CD4-positive, alpha-beta T cell (primary cell): Measurements from ENCODE around the gene PIP5K1B. TPM values are rescaled to one million over a fixed set of nuclear protein-coding genes. Genes with fewer than 3 reads are reported as not detected.

Experiments used
- ATAC-seq: fragments of 200-7000 bp; cut with Tn5 transposase; one replicate; pipeline ENCODE4 v1.10.0; 2022; ENCODE audit warnings: mild to moderate bottlenecking; ENCODE audit not compliant: poor library complexity
- CTCF ChIA-PET: fragments of 350-600 bp; sonication (Branson Sonifier 250); formaldehyde crosslinking; loops from one replicate; lab custom pipeline; 2021; ENCODE audit warnings: antibody characterized with exemption, inconsistent platforms; lab: Charles Lee
- POLR2A ChIA-PET: fragments of 350-600 bp; sonication (Branson Sonifier 250); formaldehyde crosslinking; loops from one replicate; lab custom pipeline; 2021; ENCODE audit warnings: antibody characterized with exemption, inconsistent platforms; lab: Charles Lee
- DNase-seq, 14 experiments: peaks; one replicate each; pipeline ENCODE4 v3.0.0-alpha.2; 2013 to 2020; ENCODE audit warnings: mixed read lengths in 2 of 14
- H3K27ac ChIP-seq, 2 donors: one replicate each; pipeline versions ENCODE4 v1.5.1 to v1.7.0; 2013; ENCODE audit warnings: low read length in 2 of 2, low read depth in 1 of 2, mild to moderate bottlenecking in 1 of 2
- H3K27me3 ChIP-seq, 2 experiments: 1 replicate in 1 of 2; 2 replicates in 1 of 2; pipeline versions ENCODE4 v1.6.1 to v1.7.0; 2013; ENCODE audit warnings: low read length in 2 of 2, control low read depth in 1 of 2, mild to moderate bottlenecking in 1 of 2, moderate library complexity in 1 of 2; ENCODE audit not compliant: insufficient read depth in 2 of 2, control insufficient read depth in 1 of 2
- H3K36me3 ChIP-seq: one replicate; pipeline ENCODE4 v1.6.1; 2013; ENCODE audit warnings: low read length, control low read depth; ENCODE audit not compliant: insufficient read depth
- H3K4me1 ChIP-seq: one replicate; pipeline ENCODE4 v1.6.1; 2013; ENCODE audit warnings: low read length, control low read depth; ENCODE audit not compliant: insufficient read depth
- H3K4me3 ChIP-seq: one replicate; pipeline ENCODE4 v1.5.1; 2013; ENCODE audit warnings: mild to moderate bottlenecking, low read length, moderate library complexity
- H3K9me3 ChIP-seq, 2 experiments: 1 replicate in 1 of 2; 2 replicates in 1 of 2; pipeline versions ENCODE4 v1.6.1 to v1.7.0; 2013; ENCODE audit warnings: low read length in 2 of 2, mild to moderate bottlenecking in 2 of 2, control low read depth in 1 of 2, moderate library complexity in 1 of 2; ENCODE audit not compliant: control insufficient read depth in 1 of 2, insufficient read depth in 1 of 2
- H3K27ac Mint-ChIP-seq: one replicate; pipeline ENCODE4 v1.8.0; 2020; ENCODE audit warnings: mixed read lengths
- H3K27me3 Mint-ChIP-seq: one replicate; pipeline ENCODE4 v1.8.0; 2021; ENCODE audit warnings: mixed read lengths
- H3K36me3 Mint-ChIP-seq: one replicate; pipeline ENCODE4 v1.8.0; 2021; ENCODE audit warnings: low read depth, mixed read lengths
- H3K4me1 Mint-ChIP-seq: one replicate; pipeline ENCODE4 v1.8.0; 2021; ENCODE audit warnings: low read depth, mixed read lengths
- H3K4me3 Mint-ChIP-seq: one replicate; pipeline ENCODE4 v1.8.0; 2020; ENCODE audit warnings: mild to moderate bottlenecking, mixed read lengths
- H3K9me3 Mint-ChIP-seq: one replicate; pipeline ENCODE4 v1.8.0; 2020; ENCODE audit warnings: mixed read lengths
- CTCF ChIP-seq: fragments of 200-600 bp; IDR thresholded peaks from one replicate; pipeline ENCODE4 v1.8.0; 2022; ENCODE audit warnings: antibody characterized with exemption, mild to moderate bottlenecking
- intact Hi-C, 2 experiments: fragments of 100-400 bp; cut with DNase I in 1 of 2; cut with micrococcal nuclease in 1 of 2; formaldehyde crosslinking; loops; one replicate each; pipeline versions ENCODE4 v1.15.1 to v1.9.0; 2023 to 2025; cut with DNase I, micrococcal nuclease
- total RNA-seq, 174 experiments: library from RNA in 2 of 174; stranded (reverse) in 2 of 174; gene quantifications; one replicate each; pipeline ENCODE4 v1.2.3 and lab custom pipeline; 2021 to 2026

The PIP5K1B gene
- total RNA-seq, 2 experiments from 2014 or later: not detected

GRCh38 chr9:68711281-68711680, 6.2 kb downstream of the PIP5K1B start:
- Mint-ChIP-seq H3K36me3 (no peaks in the 10 kb centered on the region), H3K4me1 (peaks cover 10% of the 10 kb centered on the region), H3K4me3 (no peak overlapping the region), H3K27ac (no peak overlapping the region), H3K27me3 (peaks cover 86% of the 10 kb centered on the region), H3K9me3 (no peaks in the 10 kb centered on the region)
- H3K36me3 ChIP-seq: no peaks in the 10 kb centered on the region
- TF ChIP-seq CTCF: no peak
- H3K4me3 ChIP-seq: no peak overlapping the region
- H3K9me3 ChIP-seq: peaks cover 0 to 4% of the 10 kb centered on the region in 2 experiments
- ATAC-seq (no peak), DNase-seq (no peak)
- CTCF ChIA-PET: no interaction called here
- no peak overlapping the region for H3K27ac ChIP-seq
- intact Hi-C loops: no loop called here
- POLR2A ChIA-PET: no interaction called here
- H3K27me3 ChIP-seq: peaks cover 14 to 23% of the 10 kb centered on the region in 2 experiments
- H3K4me1 ChIP-seq: peaks cover under 1% of the 10 kb centered on the region

- Mint-ChIP-seq H3K27me3 (peaks cover 86% of the 10 kb centered on the region), H3K4me3 (no peak overlapping the region), H3K9me3 (no peaks in the 10 kb centered on the region), H3K36me3 (no peaks in the 10 kb centered on the region), H3K27ac (no peak overlapping the region), H3K4me1 (peaks cover 3% of the 10 kb centered on the region)
- Histone ChIP-seq H3K36me3 (no peaks in the 10 kb centered on the region), H3K9me3 (peaks cover 0 to 4% of the 10 kb centered on the region in 2 experiments), H3K27me3 (peaks cover 8 to 19% of the 10 kb centered on the region in 2 experiments), H3K27ac (no peak overlapping the region), H3K4me3 (no peak overlapping the region), H3K4me1 (no peaks in the 10 kb centered on the region)
- intact Hi-C loops: no loop called here
- ATAC-seq (no peak), DNase-seq (no peak)
- no peak for TF ChIP-seq CTCF
- CTCF ChIA-PET: no interaction called here
- POLR2A ChIA-PET: no interaction called here
Observed at GRCh38 chr9:68711932-68712331, 6.9 kb downstream of the PIP5K1B start.

- Histone ChIP-seq H3K4me1 (no peaks in the 10 kb centered on the region), H3K36me3 (no peaks in the 10 kb centered on the region), H3K9me3 (peaks cover 0 to 4% of the 10 kb centered on the region in 2 experiments), H3K4me3 (no peak overlapping the region), H3K27ac (no peak overlapping the region), H3K27me3 (peaks cover 2 to 6% of the 10 kb centered on the region in 2 experiments)
- Mint-ChIP-seq H3K9me3 (no peaks in the 10 kb centered on the region), H3K27me3 (peaks cover 59% of the 10 kb centered on the region), H3K36me3 (no peaks in the 10 kb centered on the region), H3K27ac (no peak overlapping the region), H3K4me1 (no peaks in the 10 kb centered on the region), H3K4me3 (no peak overlapping the region)
- intact Hi-C loops: no loop called here
- DNase-seq: no peak
- ChIA-PET CTCF (no interaction called here), POLR2A (no interaction called here)
- ATAC-seq: no peak
- no peak for TF ChIP-seq CTCF
Observed at GRCh38 chr9:68714416-68715180, 9.6 kb downstream of the PIP5K1B start.
